ENCODE measurements around the gene PRKAG2. TPM values are rescaled to one million over a fixed set of nuclear protein-coding genes. Genes with fewer than 3 reads are reported as not detected.

The PRKAG2 gene
- total RNA-seq, 1 donor: 13.2 TPM

- DNase-seq (ENCODE audit: low read depth in 2 of 3, low spot score in 2 of 3): no peak
Measured at GRCh38 chr7:151821226-151821625, 55.7 kb downstream of the PRKAG2 start.

DNA sequence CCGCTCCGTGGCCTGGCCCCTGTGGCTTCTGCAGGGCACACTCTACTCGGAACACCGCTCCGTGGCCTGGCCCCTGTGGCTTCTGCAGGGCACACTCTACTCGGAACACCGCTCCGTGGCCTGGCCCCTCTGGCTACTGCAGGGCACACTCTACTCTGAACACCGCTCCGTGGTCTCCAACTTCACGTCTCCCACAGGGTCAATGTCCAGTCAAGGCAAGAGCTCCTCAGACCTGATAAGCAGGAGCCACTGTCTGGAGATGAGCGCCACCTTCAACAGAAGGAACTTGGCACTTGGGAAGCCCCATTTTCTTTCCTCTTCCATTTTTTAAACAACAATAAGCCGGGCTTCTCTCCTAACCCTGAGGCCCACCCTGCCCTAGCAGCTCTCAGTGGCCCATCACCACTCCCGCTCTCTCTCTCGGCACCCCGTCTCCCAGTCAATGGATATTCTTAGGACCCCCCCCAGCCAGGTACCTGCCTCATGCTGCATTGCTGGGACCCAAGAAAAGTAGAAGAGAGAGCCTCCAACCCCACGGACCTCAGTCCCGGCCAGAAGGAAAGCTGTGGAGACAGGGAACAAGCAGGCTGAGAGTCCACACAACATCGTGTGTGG, 56.3 kb downstream of the PRKAG2 start:
- no peak for DNase-seq (ENCODE audit: low read depth in 2 of 3, low spot score in 2 of 3)

- no peak for DNase-seq (ENCODE audit: low read depth in 2 of 3, low spot score in 2 of 3)
Measured at GRCh38 chr7:151819866-151820265, 57.0 kb downstream of the PRKAG2 start.

DNA sequence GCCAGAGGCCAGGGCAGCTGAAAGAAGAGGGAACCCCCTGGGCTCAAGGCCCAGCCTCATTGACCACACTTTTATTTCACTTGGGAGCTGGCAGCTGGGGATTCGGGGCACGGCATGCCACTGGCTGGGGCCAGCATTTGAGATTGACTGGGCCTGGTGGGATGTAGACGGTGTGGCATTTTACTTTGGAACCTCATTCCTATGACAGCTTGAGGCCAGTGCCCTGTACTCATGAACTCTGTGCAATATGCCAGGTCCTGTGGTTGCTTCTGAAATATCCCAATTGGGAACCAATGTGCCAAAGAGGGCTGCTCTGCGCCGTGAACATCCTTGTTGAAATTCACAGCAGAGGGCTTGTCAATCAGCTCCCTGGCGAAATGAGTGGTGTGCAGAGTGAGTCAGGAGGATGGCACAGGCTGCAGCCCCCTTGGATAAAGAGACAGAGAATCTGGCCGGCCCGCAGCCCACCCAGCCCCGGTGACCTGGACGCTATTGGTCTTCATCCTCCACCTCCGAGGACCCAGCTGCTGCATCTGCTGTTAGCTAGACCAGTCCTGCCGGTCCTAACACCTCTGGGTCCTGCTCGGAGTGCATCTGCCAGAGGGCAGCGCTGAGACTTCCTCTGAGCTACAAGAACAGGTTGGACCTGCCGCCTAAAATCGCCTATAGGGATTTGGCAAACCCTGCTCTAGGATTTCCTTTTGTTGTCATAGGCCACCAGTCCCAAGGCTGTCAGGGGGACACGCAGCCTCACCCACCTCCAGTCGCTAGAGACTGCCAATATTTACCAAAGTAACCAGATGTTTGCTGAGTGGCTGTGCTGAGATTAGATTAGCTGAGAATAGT, 58.0 kb downstream of the PRKAG2 start:
- no peak for DNase-seq (ENCODE audit: low read depth in 2 of 3, low spot score in 2 of 3)

DNA sequence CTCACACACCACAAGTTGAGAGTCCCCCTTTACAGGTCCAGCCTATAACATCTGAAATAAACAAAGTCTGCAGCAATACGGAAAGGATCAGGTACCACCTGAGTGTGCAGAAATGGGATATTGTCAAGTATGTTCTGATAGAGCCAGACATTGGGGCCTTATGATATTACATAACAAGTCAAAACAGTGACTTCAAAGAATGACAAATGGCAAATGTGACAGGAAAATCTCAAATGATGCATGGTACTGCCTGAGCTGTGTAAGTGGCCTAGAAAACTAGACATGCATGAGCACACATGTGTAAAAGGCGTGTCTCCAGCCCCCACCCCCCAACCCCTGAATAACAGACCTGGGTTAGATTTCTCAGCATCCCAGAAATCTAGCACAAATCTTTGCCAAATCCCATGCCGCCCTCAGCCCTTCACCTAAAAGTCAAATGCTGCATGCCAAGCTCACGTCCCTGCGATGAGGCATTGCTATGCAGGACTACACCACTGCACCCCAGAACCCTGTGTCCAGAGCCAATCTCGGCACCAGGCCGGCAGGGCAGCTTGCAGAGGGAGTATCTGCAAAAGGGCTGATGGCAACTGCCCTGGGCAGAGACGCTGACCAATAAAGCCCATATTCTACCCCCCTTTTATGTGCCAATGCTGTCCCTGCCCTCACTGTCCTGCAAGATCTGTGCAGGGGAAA, 58.8 kb downstream of the PRKAG2 start:
- no peak for DNase-seq (ENCODE audit: low read depth in 2 of 3, low spot score in 2 of 3)

GRCh38 chr7:151817315-151817690, 59.6 kb downstream of the PRKAG2 start:
- DNase-seq (ENCODE audit: low read depth in 2 of 3, low spot score in 2 of 3): no peak

DNA sequence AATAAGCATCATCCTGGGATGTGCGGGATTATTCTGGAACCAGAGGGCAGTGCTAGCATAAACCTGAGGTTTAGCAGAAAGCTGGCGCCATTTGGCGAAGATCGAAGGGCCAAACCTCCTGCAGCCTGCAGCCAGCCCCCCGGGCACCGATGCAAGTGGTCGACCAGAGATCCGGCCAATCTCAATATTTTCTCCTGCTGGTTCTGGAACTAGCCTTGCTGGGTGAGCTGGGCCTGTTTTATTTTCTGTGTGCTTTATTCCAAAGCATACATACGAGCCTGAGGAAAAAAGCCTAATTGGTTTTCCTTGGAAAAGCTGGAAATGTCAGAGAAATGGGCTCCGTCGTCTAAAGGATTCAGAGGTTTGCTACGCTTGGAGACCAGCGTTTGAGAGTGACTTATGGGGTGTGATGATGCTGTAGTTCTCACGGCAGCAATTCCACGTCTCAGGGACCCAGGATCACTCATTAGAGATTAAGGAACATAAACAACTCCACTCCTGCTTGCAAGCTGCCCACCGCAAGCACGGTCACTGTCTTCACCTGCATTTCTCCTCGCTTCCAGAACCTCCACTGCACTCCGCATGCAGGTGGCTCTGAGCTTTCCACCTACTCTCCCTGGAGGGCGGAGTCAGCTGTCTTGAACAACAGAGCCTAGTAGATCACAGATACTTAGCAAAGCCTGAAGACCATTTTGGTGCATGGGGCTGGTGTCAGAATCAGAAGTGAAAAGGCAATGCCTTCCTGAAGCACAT, 60.2 kb downstream of the PRKAG2 start:
- no peak for DNase-seq (ENCODE audit: low read depth in 2 of 3, low spot score in 2 of 3)

- DNase-seq (ENCODE audit: low read depth in 2 of 3, low spot score in 2 of 3): no peak
Measured at GRCh38 chr7:151815419-151815818, 61.5 kb downstream of the PRKAG2 start.

DNA sequence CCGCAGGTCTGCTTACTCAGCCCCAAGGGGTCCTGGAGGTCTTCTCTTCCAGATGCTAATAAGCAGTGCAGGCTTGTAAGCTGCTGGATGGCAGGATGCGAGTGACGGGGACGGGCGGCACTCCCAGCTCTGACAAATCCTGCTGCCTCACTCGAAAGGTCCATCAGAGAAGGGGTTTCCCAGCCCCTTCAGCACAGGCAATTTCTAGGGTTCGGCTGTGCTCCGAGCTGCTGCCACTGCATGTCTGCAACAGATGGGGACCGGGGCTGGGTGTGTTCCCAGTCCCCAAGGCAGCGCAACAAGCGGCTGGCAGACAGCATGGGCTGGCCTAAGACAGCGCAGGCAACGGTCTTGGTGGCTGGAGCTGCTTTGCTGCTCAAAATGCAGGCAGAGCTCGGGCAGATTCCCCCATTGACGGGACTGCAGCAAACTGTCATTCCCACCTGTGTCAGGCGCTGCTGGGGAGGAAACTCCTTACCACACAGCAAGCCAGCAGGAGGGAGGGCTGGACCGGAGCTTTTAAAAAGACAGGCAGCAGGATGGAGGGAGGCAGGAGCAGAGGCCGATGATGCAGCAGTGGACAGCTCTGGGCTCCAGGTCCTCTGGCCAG, 62.4 kb downstream of the PRKAG2 start:
- no peak for DNase-seq (ENCODE audit: low read depth in 2 of 3, low spot score in 2 of 3)

DNA sequence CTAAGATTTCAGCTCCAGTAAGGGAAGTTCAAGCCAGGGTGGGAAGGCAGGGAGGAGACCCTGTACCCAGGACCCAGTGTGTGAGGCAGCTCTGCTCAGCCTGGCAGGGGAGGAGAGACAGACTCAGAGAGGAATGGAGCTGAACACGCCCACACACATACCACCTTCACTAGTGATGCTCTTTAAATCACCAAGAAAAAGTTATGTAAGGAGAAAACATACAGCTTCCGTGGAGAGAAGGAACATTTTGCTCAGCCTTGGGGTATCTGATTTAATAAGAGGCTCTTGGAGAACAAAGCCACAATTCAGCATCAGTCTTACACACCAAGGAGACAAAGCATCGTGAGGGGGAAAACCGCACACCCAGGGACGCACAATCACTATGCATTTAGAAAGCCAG, 62.9 kb downstream of the PRKAG2 start:
- no peak for DNase-seq (ENCODE audit: low read depth in 2 of 3, low spot score in 2 of 3)

DNA sequence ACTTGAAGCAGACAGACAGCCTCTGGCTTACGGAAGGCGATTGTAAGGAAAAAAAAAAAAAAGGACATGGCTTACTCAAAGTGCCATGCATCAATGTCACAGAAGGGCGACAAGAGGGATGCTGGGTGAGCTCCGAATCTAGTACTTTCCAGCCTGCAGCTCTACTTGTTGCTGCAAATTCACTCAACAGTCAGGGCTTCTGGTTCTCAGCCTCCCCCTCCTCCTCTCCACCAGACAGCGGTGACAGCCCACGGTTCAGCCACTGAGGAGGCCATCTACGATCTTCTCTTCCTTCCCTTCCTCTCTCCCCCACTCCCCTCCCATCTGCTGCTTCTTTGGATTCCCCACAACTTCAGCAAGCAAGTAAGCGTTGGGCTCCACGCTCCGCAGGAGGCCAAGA, 63.5 kb downstream of the PRKAG2 start:
- DNase-seq (ENCODE audit: low read depth in 2 of 3, low spot score in 2 of 3): no peak

- DNase-seq (ENCODE audit: low read depth in 2 of 3, low spot score in 2 of 3): no peak
Measured at GRCh38 chr7:151812967-151813366, 63.9 kb downstream of the PRKAG2 start.

DNA sequence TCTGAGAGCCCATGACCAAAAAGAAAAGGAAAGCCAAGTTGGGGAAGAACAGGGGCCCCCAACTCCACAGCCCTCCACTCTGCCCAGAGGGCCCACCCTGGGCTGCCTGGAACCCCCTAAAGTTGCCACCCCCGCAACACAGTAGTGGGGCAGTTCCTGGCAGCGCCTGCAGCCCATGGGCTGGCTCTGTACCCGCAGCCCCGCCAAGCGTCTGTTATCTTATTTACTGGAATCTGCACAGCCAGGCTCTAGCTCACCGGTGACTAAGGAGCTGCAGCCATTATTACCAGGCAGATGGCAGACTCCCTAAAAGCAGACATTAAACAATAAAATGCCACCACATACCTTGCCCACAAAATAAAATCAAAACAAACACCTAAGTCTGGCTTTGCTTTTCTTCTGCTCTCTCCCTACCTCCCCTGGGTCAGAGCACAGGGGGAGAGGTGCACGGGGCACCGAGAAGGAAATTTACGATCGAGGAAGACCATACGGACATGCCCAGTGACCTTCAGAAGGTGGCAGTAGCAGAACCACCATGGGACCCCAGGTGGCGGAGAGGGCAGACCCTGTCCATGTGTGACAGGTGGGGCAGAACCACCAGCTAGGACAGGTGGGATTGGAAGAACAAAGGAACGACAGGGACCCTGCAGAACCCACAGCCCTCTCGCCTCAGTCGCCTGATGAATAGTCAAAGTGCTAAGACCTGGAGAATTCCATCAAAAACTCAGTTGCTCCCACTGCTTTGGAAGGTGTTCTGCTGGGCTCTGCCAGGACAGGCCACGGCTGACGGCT, 66.3 kb downstream of the PRKAG2 start:
- DNase-seq (ENCODE audit: low read depth in 2 of 3, low spot score in 2 of 3): no peak

DNA sequence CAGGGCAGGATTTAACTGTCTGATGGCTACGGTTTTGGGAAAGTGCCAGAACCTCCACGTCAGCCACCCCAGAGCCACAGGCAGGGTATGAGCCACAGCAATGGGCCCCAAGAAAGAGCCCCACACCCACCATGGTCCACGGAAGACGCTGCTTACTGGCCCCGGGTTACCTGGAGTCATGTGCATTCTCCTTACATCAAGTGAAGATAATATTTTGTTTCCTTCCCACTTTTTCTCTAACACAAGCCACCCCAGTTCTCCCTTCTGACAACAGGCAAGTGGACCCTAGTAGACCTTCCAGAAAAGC, 67.1 kb downstream of the PRKAG2 start:
- no peak for DNase-seq (ENCODE audit: low read depth in 2 of 3, low spot score in 2 of 3)

- DNase-seq (ENCODE audit: low read depth in 2 of 3, low spot score in 2 of 3): no peak
Measured at GRCh38 chr7:151809146-151809863, 67.6 kb downstream of the PRKAG2 start.

DNA sequence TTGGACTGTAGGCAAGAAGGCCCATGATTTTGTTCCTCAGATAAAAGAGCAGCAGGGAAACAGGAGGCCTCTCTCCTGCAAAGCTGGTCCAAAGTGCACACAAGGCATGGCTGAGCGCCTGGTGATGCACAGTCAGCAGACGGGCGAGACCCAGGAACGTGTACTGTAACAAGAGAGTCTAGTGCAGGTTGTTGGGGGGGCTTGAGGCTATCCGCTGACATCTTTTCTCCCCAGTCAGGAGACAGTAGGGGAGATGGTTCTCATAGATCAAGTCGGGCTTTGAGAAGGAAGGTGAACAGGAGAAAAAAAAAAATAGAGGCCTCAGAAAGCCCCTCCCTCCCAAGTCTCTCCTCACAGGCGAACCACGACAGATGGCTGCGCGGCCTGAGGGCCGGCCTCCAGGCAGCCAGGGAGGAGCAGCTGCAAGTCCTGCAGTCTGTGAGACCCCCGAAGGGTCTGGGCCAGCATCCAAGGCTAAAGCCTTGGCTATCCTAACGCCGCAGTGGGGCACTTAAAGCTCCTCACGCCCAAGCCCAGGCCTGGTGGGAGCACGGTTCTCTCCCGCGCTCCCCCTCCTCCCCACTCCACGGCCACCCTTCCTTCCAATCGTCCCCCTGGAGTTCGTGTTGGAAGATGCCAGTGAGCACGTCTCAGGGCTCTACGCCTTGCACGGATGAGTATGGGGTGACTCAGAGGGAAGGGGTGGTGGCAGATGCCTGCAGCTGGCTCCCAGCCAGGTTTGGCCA, 68.3 kb downstream of the PRKAG2 start:
- DNase-seq (ENCODE audit: low read depth in 2 of 3, low spot score in 2 of 3): no peak

GRCh38 chr7:151807846-151808245, 69.1 kb downstream of the PRKAG2 start:
- DNase-seq (ENCODE audit: low read depth in 2 of 3, low spot score in 2 of 3): no peak

DNA sequence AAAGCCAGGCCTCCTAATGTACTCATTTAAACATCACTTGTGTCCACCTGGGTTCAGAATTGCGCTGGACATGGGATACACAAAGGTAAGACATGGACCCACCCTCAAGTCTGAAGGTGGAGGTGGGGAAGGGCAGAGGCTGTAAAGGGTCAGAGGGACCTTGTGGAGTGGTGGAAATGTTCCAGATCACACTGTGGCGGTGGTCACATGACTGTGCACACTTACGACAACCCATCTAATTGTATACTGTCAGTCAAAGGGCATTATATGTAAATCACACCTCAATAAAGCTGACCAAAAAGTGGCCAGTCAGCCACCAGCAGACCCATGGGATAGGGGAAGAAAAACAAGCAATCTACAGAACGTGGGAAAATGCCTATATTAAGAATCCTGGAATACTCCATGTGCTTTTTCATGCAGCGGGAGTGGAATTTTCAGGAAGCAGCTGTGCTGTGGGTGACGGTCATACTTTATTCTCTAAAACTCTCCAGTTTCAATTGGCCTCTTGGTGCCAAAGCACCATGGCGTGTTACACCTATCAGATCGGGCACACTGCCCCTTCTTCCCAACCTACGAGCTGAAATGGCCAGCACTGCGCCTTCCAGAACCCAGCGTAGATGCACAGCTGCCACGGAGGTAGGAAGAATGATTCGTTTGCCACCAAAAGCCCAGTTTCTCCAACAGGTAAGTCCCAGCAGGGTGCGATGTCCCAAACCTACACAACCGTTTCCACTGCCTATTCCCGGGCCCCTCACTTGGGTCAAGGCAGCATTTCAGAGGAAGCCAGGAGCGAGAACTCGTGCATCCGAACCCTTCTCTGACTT, 69.8 kb downstream of the PRKAG2 start:
- DNase-seq (ENCODE audit: low read depth in 2 of 3, low spot score in 2 of 3): no peak

Data from hematopoietic multipotent progenitor cell (in vitro differentiated cells).